Stomach (tissue), 4 donors: ENCODE results near the gene GRIN2C.

Source experiments
- EP300 ChIP-seq: sonication (generic); formaldehyde crosslinking; IDR thresholded peaks from one replicate; pipeline ENCODE4 v1.6.1; 2017; ENCODE audit warnings: antibody characterized with exemption
- TF ChIP-seq, protein P1 (sequence below), 7 experiments: fragments of 450-650 bp in 4 of 7; fragments of 200-600 bp in 3 of 7; sonication (generic) in 3 of 7; IDR thresholded peaks; one replicate each; pipeline ENCODE4 v1.5.1; 2016 to 2019; ENCODE audit warnings: antibody characterized with exemption in 7 of 7, control low read depth in 2 of 7, mild to moderate bottlenecking in 1 of 7

DNA sequence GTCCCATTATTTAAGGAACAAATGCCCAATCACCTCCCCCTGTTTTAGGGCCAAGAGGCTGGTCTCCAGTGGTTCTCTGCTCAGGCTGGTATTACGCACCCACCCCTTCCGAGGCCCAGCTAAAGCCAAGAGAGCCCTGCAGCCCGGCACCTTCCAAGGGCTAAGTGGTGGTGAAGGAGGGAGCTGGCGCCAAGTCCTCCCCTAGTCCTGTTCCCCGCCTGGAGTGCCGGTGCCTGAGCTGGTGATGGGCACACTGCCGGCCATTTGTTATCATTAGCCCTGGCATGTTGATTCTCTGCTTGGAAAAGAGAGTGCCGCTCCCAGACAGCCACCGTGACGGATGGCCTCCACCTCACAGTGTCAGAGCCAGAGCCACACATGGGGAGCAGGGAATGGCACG lies 31.9 kb downstream of the GRIN2C start:
- TF ChIP-seq, protein P1, sequence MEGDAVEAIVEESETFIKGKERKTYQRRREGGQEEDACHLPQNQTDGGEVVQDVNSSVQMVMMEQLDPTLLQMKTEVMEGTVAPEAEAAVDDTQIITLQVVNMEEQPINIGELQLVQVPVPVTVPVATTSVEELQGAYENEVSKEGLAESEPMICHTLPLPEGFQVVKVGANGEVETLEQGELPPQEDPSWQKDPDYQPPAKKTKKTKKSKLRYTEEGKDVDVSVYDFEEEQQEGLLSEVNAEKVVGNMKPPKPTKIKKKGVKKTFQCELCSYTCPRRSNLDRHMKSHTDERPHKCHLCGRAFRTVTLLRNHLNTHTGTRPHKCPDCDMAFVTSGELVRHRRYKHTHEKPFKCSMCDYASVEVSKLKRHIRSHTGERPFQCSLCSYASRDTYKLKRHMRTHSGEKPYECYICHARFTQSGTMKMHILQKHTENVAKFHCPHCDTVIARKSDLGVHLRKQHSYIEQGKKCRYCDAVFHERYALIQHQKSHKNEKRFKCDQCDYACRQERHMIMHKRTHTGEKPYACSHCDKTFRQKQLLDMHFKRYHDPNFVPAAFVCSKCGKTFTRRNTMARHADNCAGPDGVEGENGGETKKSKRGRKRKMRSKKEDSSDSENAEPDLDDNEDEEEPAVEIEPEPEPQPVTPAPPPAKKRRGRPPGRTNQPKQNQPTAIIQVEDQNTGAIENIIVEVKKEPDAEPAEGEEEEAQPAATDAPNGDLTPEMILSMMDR (IDR thresholded peaks at IDR 0.05) = no peak
- TF ChIP-seq EP300 = no peak
